A673 (cell line): Measurements from ENCODE around the gene MYO1D. TPM values are rescaled to one million over a fixed set of nuclear protein-coding genes. Genes with fewer than 3 reads are reported as not detected.

Experiments used
- BruUV-seq: library from RNA; stranded (reverse); fragments of 400-500 nt; replicated peaks from 2 replicates; lab custom pipeline; 2021; lab: Mats Ljungman, UMichigan
- CTCF ChIA-PET: fragments of 300-600 bp; sonication (Branson Sonifier 250); formaldehyde crosslinking; loops from one replicate; lab custom pipeline; 2022; ENCODE audit warnings: antibody characterized with exemption; lab: Charles Lee
- POLR2A ChIA-PET: fragments of 300-600 bp; sonication (Branson Sonifier 250); formaldehyde crosslinking; loops from one replicate; lab custom pipeline; 2022; ENCODE audit warnings: antibody characterized with exemption; ENCODE audit not compliant: low non-redundant PET; lab: Charles Lee
- DNase-seq: peaks from one replicate; pipeline ENCODE4 v3.0.0-alpha.2; 2015; ENCODE audit warnings: low spot score
- H3K27ac ChIP-seq: fragments of 200-600 bp; sonication (generic); 2 replicates; pipeline ENCODE4 v1.5.1; 2016; ENCODE audit warnings: mixed run types, low read depth, mild to moderate bottlenecking, mixed read lengths, antibody characterized with exemption, low read length; ENCODE audit not compliant: poor library complexity, severe bottlenecking
- H3K27me3 ChIP-seq: fragments of 200-600 bp; sonication (generic); replicated peaks from 2 replicates; pipeline ENCODE4 v1.6.1; 2017; ENCODE audit warnings: mixed run types, low read depth, mild to moderate bottlenecking, mixed read lengths, antibody characterized with exemption, low read length; ENCODE audit not compliant: insufficient read depth, poor library complexity
- H3K36me3 ChIP-seq: fragments of 200-600 bp; sonication (generic); 2 replicates; pipeline ENCODE4 v1.6.1; 2016; ENCODE audit warnings: mixed run types, mild to moderate bottlenecking, mixed read lengths, antibody characterized with exemption, low read length; ENCODE audit not compliant: insufficient read depth, poor library complexity, severe bottlenecking
- H3K4me1 ChIP-seq: fragments of 200-600 bp; sonication (generic); 2 replicates; pipeline ENCODE4 v1.6.1; 2017; ENCODE audit warnings: mixed run types, mild to moderate bottlenecking, mixed read lengths, antibody characterized with exemption, low read length; ENCODE audit not compliant: insufficient read depth, poor library complexity, severe bottlenecking
- H3K4me3 ChIP-seq: fragments of 200-600 bp; sonication (generic); 2 replicates; pipeline ENCODE4 v1.5.1; 2016; ENCODE audit warnings: low read depth, mixed run types, mild to moderate bottlenecking, mixed read lengths, low read length; ENCODE audit not compliant: poor library complexity, severe bottlenecking
- H3K9me3 ChIP-seq: fragments of 200-600 bp; sonication (generic); 2 replicates; pipeline ENCODE4 v1.6.1; 2016; ENCODE audit warnings: mixed run types, low read depth, mild to moderate bottlenecking, mixed read lengths, antibody characterized with exemption, low read length; ENCODE audit not compliant: poor library complexity, severe bottlenecking
- EZH2 ChIP-seq: fragments of 200-600 bp; sonication (generic); IDR thresholded peaks from 2 replicates; pipeline ENCODE4 v1.6.1; 2017; ENCODE audit warnings: borderline replicate concordance, low read depth, mild to moderate bottlenecking, mixed read lengths, antibody characterized with exemption, low read length; ENCODE audit not compliant: poor library complexity, severe bottlenecking
- intact Hi-C: fragments of 100-400 bp; cut with micrococcal nuclease; formaldehyde crosslinking; loops from one replicate; pipeline ENCODE4 v1.10.0; 2022; ENCODE audit not compliant: unreplicated experiment
- total RNA-seq: library from RNA; stranded (reverse); gene quantifications from 2 replicates; pipeline ENCODE4 v1.2.3, GENCODE V29; 2021
- TF ChIP-seq, protein P1 (sequence below): fragments of 300-800, 200-600 bp; sonication (generic); conservative IDR thresholded peaks from 2 replicates; pipeline ENCODE4 v1.5.1; 2017; ENCODE audit warnings: low read depth, mild to moderate bottlenecking, antibody characterized with exemption, low read length, moderate library complexity, mixed read lengths

MYO1D gene
- total RNA-seq, 1 experiment from 2014 or later: 10.4 TPM

DNA sequence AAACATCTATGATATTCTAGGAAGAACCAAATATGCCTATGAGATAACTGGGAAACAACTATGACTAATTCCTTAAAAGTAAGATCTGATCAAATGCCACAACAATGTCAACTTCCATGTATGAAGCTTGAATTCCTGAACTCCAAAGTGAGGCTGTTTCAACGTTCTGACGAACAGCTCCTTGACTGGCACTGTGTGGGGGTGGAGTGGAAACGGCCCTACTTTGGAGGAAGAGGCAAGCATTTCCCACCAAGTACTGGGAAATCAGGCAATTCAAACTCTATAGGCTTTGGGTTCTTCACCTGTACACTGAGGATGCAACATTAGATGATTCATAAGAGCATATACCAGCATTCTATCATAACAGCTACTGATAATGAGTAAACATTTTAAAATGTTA is 203.0 kb downstream of the MYO1D start:
- Histone ChIP-seq H3K4me1 (no peaks in the 10 kb centered on the region), H3K36me3 (no peaks in the 10 kb centered on the region), H3K4me3 (no peak overlapping the region), H3K9me3 (no peaks in the 10 kb centered on the region), H3K27me3 (no peaks in the 10 kb centered on the region), H3K27ac (no peak overlapping the region)
- POLR2A ChIA-PET: no interaction called here
- no TSS peak for BruUV-seq
- intact Hi-C loops: no loop called here
- no peak for DNase-seq
- TF ChIP-seq EZH2: no peak
- TF ChIP-seq, protein P1, sequence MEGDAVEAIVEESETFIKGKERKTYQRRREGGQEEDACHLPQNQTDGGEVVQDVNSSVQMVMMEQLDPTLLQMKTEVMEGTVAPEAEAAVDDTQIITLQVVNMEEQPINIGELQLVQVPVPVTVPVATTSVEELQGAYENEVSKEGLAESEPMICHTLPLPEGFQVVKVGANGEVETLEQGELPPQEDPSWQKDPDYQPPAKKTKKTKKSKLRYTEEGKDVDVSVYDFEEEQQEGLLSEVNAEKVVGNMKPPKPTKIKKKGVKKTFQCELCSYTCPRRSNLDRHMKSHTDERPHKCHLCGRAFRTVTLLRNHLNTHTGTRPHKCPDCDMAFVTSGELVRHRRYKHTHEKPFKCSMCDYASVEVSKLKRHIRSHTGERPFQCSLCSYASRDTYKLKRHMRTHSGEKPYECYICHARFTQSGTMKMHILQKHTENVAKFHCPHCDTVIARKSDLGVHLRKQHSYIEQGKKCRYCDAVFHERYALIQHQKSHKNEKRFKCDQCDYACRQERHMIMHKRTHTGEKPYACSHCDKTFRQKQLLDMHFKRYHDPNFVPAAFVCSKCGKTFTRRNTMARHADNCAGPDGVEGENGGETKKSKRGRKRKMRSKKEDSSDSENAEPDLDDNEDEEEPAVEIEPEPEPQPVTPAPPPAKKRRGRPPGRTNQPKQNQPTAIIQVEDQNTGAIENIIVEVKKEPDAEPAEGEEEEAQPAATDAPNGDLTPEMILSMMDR: no peak
- CTCF ChIA-PET: interaction anchor here (0.6 kb wide), 1 partner anchor 1077 kb away, joined by 3 read pairs; no protein-coding TSS in a partner anchor

DNA sequence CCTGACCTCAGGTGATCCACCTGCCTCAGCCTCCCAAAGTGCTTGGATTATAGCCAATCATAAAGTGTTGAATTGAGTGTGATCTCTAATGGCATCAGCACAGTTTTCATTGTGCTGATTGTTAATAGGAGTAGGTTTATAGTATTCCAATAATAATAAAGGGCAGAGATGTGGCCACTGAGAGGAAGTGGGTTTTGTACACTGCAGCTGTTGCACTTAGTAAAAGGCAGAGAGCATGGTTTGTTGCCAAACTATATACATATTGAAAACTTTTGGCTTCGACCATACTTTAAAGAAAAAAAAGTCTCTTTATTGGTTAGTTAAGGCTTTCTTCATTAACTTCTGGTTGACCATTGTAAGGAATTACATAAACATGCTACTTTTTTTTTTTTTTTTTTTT is 204.2 kb downstream of the MYO1D start:
- Histone ChIP-seq H3K27me3 (no peaks in the 10 kb centered on the region), H3K4me3 (no peak overlapping the region), H3K9me3 (no peaks in the 10 kb centered on the region), H3K36me3 (no peaks in the 10 kb centered on the region), H3K27ac (no peak overlapping the region), H3K4me1 (no peaks in the 10 kb centered on the region)
- ChIA-PET CTCF (no interaction called here), POLR2A (no interaction called here)
- no peak for TF ChIP-seq EZH2
- TF ChIP-seq, protein P1: no peak
- no TSS peak for BruUV-seq
- DNase-seq: no peak
- intact Hi-C loops: no loop called here

DNA sequence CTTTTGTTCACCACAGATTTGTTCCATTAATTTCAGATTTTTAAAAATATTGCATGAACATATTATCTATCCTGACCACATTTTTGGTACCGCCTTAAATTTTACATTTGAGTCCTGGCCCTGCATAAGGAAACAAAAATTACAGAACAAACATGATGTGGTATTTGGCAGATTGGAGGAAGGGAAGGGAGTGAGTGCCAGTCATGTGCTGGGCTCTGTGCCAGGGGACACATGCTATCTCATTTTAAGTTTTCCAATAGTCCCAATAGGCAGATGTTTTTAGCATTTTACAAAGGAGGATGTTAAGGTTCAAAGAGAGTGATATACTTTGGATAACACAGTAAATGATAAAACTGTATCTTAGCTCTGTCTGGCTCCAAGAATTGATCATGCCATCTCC is 205.0 kb downstream of the MYO1D start:
- H3K27me3 ChIP-seq: no peaks in the 10 kb centered on the region
- no peak for DNase-seq
- intact Hi-C loops: no loop called here
- BruUV-seq: no TSS peak
- ChIA-PET CTCF (no interaction called here), POLR2A (no interaction called here)
- no peak overlapping the region for H3K27ac ChIP-seq
- no peaks in the 10 kb centered on the region for H3K36me3 ChIP-seq
- H3K9me3 ChIP-seq: no peaks in the 10 kb centered on the region
- TF ChIP-seq EZH2: no peak
- TF ChIP-seq, protein P1: no peak
- no peak overlapping the region for H3K4me3 ChIP-seq
- H3K4me1 ChIP-seq: no peaks in the 10 kb centered on the region
